Gastroesophageal sphincter (tissue), 3 donors: ENCODE measurements around the gene GNG3.

Experiments
- CTCF ChIP-seq, 4 experiments: fragments of 200-600 bp in 2 of 4; fragments of 450-650 bp in 2 of 4; sonication (generic) in 1 of 4; IDR thresholded peaks; one replicate each; pipeline ENCODE4 v1.5.1; 2017 to 2019; ENCODE audit warnings: antibody characterized with exemption in 4 of 4, mild to moderate bottlenecking in 2 of 4, moderate library complexity in 2 of 4
- EP300 ChIP-seq: sonication (generic); formaldehyde crosslinking; IDR thresholded peaks from one replicate; pipeline ENCODE4 v1.6.1; 2017; ENCODE audit warnings: antibody characterized with exemption, mild to moderate bottlenecking
- POLR2A ChIP-seq, 2 donors: fragments of 450-650 bp; IDR thresholded peaks; one replicate each; pipeline ENCODE4 v1.6.1; 2017; ENCODE audit warnings: antibody characterized with exemption in 2 of 2, mild to moderate bottlenecking in 2 of 2, moderate library complexity in 1 of 2
- POLR2AphosphoS5 ChIP-seq: sonication (generic); formaldehyde crosslinking; IDR thresholded peaks from one replicate; pipeline ENCODE4 v1.6.1; 2017; ENCODE audit warnings: antibody characterized with exemption

GRCh38 chr11:62712861-62713260 is 5.4 kb downstream of the GNG3 start:
- no peak for TF ChIP-seq CTCF (IDR thresholded peaks at IDR 0.05)
- TF ChIP-seq EP300: no peak
- no peak for TF ChIP-seq POLR2A (IDR thresholded peaks at IDR 0.05)
- TF ChIP-seq POLR2AphosphoS5: no peak
